Activated CD8-positive, alpha-beta memory T cell treated with anti-CD3 and anti-CD28 coated beads, Interleukin-2, amount 10 ng/mL, durations not matched to agents 7 days and 5 days (primary cell): ENCODE results near the gene ATP5F1B. TPM values are rescaled to one million over a fixed set of nuclear protein-coding genes. Genes with fewer than 3 reads are reported as not detected.
A peak's percentile ranks its signal among the peaks of the same experiment; 100 is the strongest.

ENCODE experiments used
- ATAC-seq: fragments of 150-1000 bp; cut with Tn5 transposase; one replicate; pipeline ENCODE4 v1.10.0; 2021; ENCODE audit warnings: moderate library complexity
- CTCF ChIA-PET: fragments of 350-600 bp; sonication (Branson Sonifier 250); formaldehyde crosslinking; loops from one replicate; lab custom pipeline; 2021; ENCODE audit warnings: antibody characterized with exemption; lab: Charles Lee
- DNase-seq: peaks from one replicate; pipeline ENCODE4 v3.0.0-alpha.2; 2020
- H3K27ac Mint-ChIP-seq: one replicate; pipeline ENCODE4 v1.8.0; 2021; ENCODE audit warnings: mild to moderate bottlenecking, mixed read lengths
- H3K27me3 Mint-ChIP-seq: one replicate; pipeline ENCODE4 v1.8.0; 2021; ENCODE audit warnings: mixed read lengths
- H3K36me3 Mint-ChIP-seq: one replicate; pipeline ENCODE4 v1.8.0; 2021; ENCODE audit warnings: mild to moderate bottlenecking, mixed read lengths
- H3K4me1 Mint-ChIP-seq: one replicate; pipeline ENCODE4 v1.8.0; 2021; ENCODE audit warnings: mixed read lengths
- H3K4me3 Mint-ChIP-seq: one replicate; pipeline ENCODE4 v1.8.0; 2021; ENCODE audit warnings: mild to moderate bottlenecking, moderate library complexity, mixed read lengths
- H3K9me3 Mint-ChIP-seq: one replicate; pipeline ENCODE4 v1.8.0; 2022; ENCODE audit warnings: low read depth, mixed read lengths
- total RNA-seq, 2 experiments: library from RNA; stranded (reverse); gene quantifications; one replicate each; pipeline ENCODE4 v1.2.3, GENCODE V29; 2021

ATP5F1B gene
- total RNA-seq, 2 experiments from 2014 or later: 583 to 726 TPM

GRCh38 chr12:56628671-56629458 is 16.9 kb downstream of the ATP5F1B start:
- Mint-ChIP-seq H3K4me3 (peak overlapping the region; percentile 92), H3K9me3 (no peaks in the 10 kb centered on the region), H3K27me3 (no peaks in the 10 kb centered on the region), H3K36me3 (peaks cover 28% of the 10 kb centered on the region), H3K27ac (peak overlapping the region; percentile 93), H3K4me1 (peaks cover 73% of the 10 kb centered on the region)
- DNase-seq: peak; percentile 86
- peak; percentile 16 for ATAC-seq
- CTCF ChIA-PET: interaction anchor here (0.7 to 3.6 kb wide), 17 partner anchors 8 to 501 kb away, joined by 3 to 21 read pairs (median 5); partner anchors contain the start of genes ATP5F1B, ESYT1, NACA and PTGES3

GRCh38 chr12:56626701-56627100 is 19.1 kb downstream of the ATP5F1B start:
- Mint-ChIP-seq H3K9me3 (no peaks in the 10 kb centered on the region), H3K4me1 (peaks cover 64% of the 10 kb centered on the region), H3K36me3 (peaks cover 33% of the 10 kb centered on the region), H3K4me3 (no peak overlapping the region), H3K27me3 (no peaks in the 10 kb centered on the region), H3K27ac (peak overlapping the region; percentile 69)
- DNase-seq (no peak), ATAC-seq (no peak)
- CTCF ChIA-PET: interaction anchor here (1.4 to 3.6 kb wide), 3 partner anchors 10 to 113 kb away, joined by 3 to 21 read pairs (median 5); no protein-coding TSS in a partner anchor

GRCh38 chr12:56622535-56622934 is 23.2 kb downstream of the ATP5F1B start:
- no peak overlapping the region for H3K27ac Mint-ChIP-seq
- H3K9me3 Mint-ChIP-seq: no peaks in the 10 kb centered on the region
- DNase-seq (no peak), ATAC-seq (no peak)
- H3K4me3 Mint-ChIP-seq: no peak overlapping the region
- peaks cover 38% of the 10 kb centered on the region for H3K36me3 Mint-ChIP-seq
- H3K27me3 Mint-ChIP-seq: no peaks in the 10 kb centered on the region
- CTCF ChIA-PET: interaction anchor here (0.9 to 5.0 kb wide), 2 partner anchors 13 to 109 kb away, joined by 3 to 34 read pairs; no protein-coding TSS in a partner anchor
- H3K4me1 Mint-ChIP-seq: peaks cover 46% of the 10 kb centered on the region

GRCh38 chr12:56616925-56617324 is 28.9 kb downstream of the ATP5F1B start:
- H3K4me1 Mint-ChIP-seq: peaks cover 7% of the 10 kb centered on the region
- peaks cover 57% of the 10 kb centered on the region for H3K36me3 Mint-ChIP-seq
- H3K9me3 Mint-ChIP-seq: no peaks in the 10 kb centered on the region
- no peak for DNase-seq
- ATAC-seq: no peak
- H3K27ac Mint-ChIP-seq: peak overlapping the region; percentile 42
- no peaks in the 10 kb centered on the region for H3K27me3 Mint-ChIP-seq
- CTCF ChIA-PET: interaction anchor here (0.6 to 1.7 kb wide), 2 partner anchors 8 to 12 kb away, joined by 4 to 6 read pairs; no protein-coding TSS in a partner anchor
- H3K4me3 Mint-ChIP-seq: no peak overlapping the region

GRCh38 chr12:56616244-56616643 is 29.5 kb downstream of the ATP5F1B start:
- ATAC-seq (no peak), DNase-seq (no peak)
- CTCF ChIA-PET: interaction anchor here (0.6 to 1.7 kb wide), 2 partner anchors 8 to 13 kb away, joined by 4 to 6 read pairs; no protein-coding TSS in a partner anchor
- H3K27me3 Mint-ChIP-seq: no peaks in the 10 kb centered on the region
- no peak overlapping the region for H3K27ac Mint-ChIP-seq
- peaks cover 7% of the 10 kb centered on the region for H3K4me1 Mint-ChIP-seq
- no peak overlapping the region for H3K4me3 Mint-ChIP-seq
- peaks cover 63% of the 10 kb centered on the region for H3K36me3 Mint-ChIP-seq
- no peaks in the 10 kb centered on the region for H3K9me3 Mint-ChIP-seq

GRCh38 chr12:56614627-56615026 is 31.2 kb downstream of the ATP5F1B start:
- Mint-ChIP-seq H3K36me3 (peaks cover 65% of the 10 kb centered on the region), H3K27me3 (no peaks in the 10 kb centered on the region), H3K27ac (no peak overlapping the region), H3K4me1 (no peaks in the 10 kb centered on the region), H3K9me3 (no peaks in the 10 kb centered on the region), H3K4me3 (no peak overlapping the region)
- DNase-seq (no peak), ATAC-seq (no peak)
- CTCF ChIA-PET: no interaction called here

GRCh38 chr12:56604355-56604754 is 41.4 kb downstream of the ATP5F1B start:
- DNase-seq (no peak), ATAC-seq (no peak)
- no peaks in the 10 kb centered on the region for H3K27me3 Mint-ChIP-seq
- H3K4me1 Mint-ChIP-seq: no peaks in the 10 kb centered on the region
- H3K4me3 Mint-ChIP-seq: no peak overlapping the region
- H3K27ac Mint-ChIP-seq: no peak overlapping the region
- no peaks in the 10 kb centered on the region for H3K9me3 Mint-ChIP-seq
- H3K36me3 Mint-ChIP-seq: peaks cover 69% of the 10 kb centered on the region
- CTCF ChIA-PET: no interaction called here

GRCh38 chr12:56602239-56602638 is 43.5 kb downstream of the ATP5F1B start:
- Mint-ChIP-seq H3K27ac (no peak overlapping the region), H3K36me3 (peaks cover 70% of the 10 kb centered on the region), H3K4me1 (no peaks in the 10 kb centered on the region), H3K27me3 (no peaks in the 10 kb centered on the region), H3K9me3 (no peaks in the 10 kb centered on the region), H3K4me3 (no peak overlapping the region)
- ATAC-seq (no peak), DNase-seq (no peak)
- CTCF ChIA-PET: interaction anchor here (0.6 to 3.5 kb wide), 8 partner anchors 11 to 100 kb away, joined by 4 to 24 read pairs (median 6); no protein-coding TSS in a partner anchor

- H3K4me3 Mint-ChIP-seq: no peak overlapping the region
- H3K9me3 Mint-ChIP-seq: no peaks in the 10 kb centered on the region
- DNase-seq (peak; percentile 56), ATAC-seq (peak; percentile 37)
- no peaks in the 10 kb centered on the region for H3K27me3 Mint-ChIP-seq
- CTCF ChIA-PET: interaction anchor here (0.6 to 3.5 kb wide), 12 partner anchors 10 to 99 kb away, joined by 3 to 24 read pairs (median 4); partner anchors contain the start of gene RBMS2
- H3K36me3 Mint-ChIP-seq: peaks cover 66% of the 10 kb centered on the region
- H3K27ac Mint-ChIP-seq: no peak overlapping the region
- no peaks in the 10 kb centered on the region for H3K4me1 Mint-ChIP-seq
Observed at GRCh38 chr12:56601503-56601902, 44.3 kb downstream of the ATP5F1B start.

GRCh38 chr12:56600753-56601152 is 45.0 kb downstream of the ATP5F1B start:
- DNase-seq (no peak), ATAC-seq (no peak)
- H3K4me1 Mint-ChIP-seq: no peaks in the 10 kb centered on the region
- CTCF ChIA-PET: interaction anchor here (1.0 to 3.5 kb wide), 6 partner anchors 9 to 88 kb away, joined by 4 to 24 read pairs (median 6); partner anchors contain the start of gene RBMS2
- H3K27me3 Mint-ChIP-seq: no peaks in the 10 kb centered on the region
- H3K9me3 Mint-ChIP-seq: no peaks in the 10 kb centered on the region
- H3K27ac Mint-ChIP-seq: no peak overlapping the region
- peaks cover 59% of the 10 kb centered on the region for H3K36me3 Mint-ChIP-seq
- H3K4me3 Mint-ChIP-seq: no peak overlapping the region

- H3K4me3 Mint-ChIP-seq: no peak overlapping the region
- CTCF ChIA-PET: interaction anchor here (0.9 kb wide), 1 partner anchor 86 kb away, joined by 3 read pairs; no protein-coding TSS in a partner anchor
- no peaks in the 10 kb centered on the region for H3K9me3 Mint-ChIP-seq
- no peaks in the 10 kb centered on the region for H3K27me3 Mint-ChIP-seq
- no peak for ATAC-seq
- H3K4me1 Mint-ChIP-seq: no peaks in the 10 kb centered on the region
- no peak for DNase-seq
- no peak overlapping the region for H3K27ac Mint-ChIP-seq
- H3K36me3 Mint-ChIP-seq: peaks cover 53% of the 10 kb centered on the region
Observed at GRCh38 chr12:56599797-56600196, 46.0 kb downstream of the ATP5F1B start.

GRCh38 chr12:56599041-56599440 is 46.7 kb downstream of the ATP5F1B start:
- H3K4me3 Mint-ChIP-seq: no peak overlapping the region
- H3K9me3 Mint-ChIP-seq: no peaks in the 10 kb centered on the region
- H3K27ac Mint-ChIP-seq: no peak overlapping the region
- no peaks in the 10 kb centered on the region for H3K27me3 Mint-ChIP-seq
- H3K36me3 Mint-ChIP-seq: peaks cover 46% of the 10 kb centered on the region
- DNase-seq (no peak), ATAC-seq (no peak)
- no peaks in the 10 kb centered on the region for H3K4me1 Mint-ChIP-seq
- CTCF ChIA-PET: interaction anchor here (0.9 kb wide), 1 partner anchor 85 kb away, joined by 3 read pairs; no protein-coding TSS in a partner anchor

- CTCF ChIA-PET: interaction anchor here (1.0 to 5.2 kb wide), 4 partner anchors 24 to 82 kb away, joined by 3 to 42 read pairs (median 6); no protein-coding TSS in a partner anchor
- H3K4me1 Mint-ChIP-seq: no peaks in the 10 kb centered on the region
- peaks cover 31% of the 10 kb centered on the region for H3K36me3 Mint-ChIP-seq
- no peak for DNase-seq
- no peak overlapping the region for H3K4me3 Mint-ChIP-seq
- no peaks in the 10 kb centered on the region for H3K9me3 Mint-ChIP-seq
- H3K27me3 Mint-ChIP-seq: no peaks in the 10 kb centered on the region
- ATAC-seq: no peak
- peak overlapping the region; percentile 9 for H3K27ac Mint-ChIP-seq
Observed at GRCh38 chr12:56596815-56597214, 49.0 kb downstream of the ATP5F1B start.
